ENCODE results near the gene SDCBP2. TPM values are rescaled to one million over a fixed set of nuclear protein-coding genes. Genes with fewer than 3 reads are reported as not detected.
A peak's percentile ranks its signal among the peaks of the same experiment; 100 is the strongest.

The SDCBP2 gene
- total and polyA plus RNA-seq, 5 donors from 2014 or later = 1.2 to 4.3 (median 3.0) TPM

DNA sequence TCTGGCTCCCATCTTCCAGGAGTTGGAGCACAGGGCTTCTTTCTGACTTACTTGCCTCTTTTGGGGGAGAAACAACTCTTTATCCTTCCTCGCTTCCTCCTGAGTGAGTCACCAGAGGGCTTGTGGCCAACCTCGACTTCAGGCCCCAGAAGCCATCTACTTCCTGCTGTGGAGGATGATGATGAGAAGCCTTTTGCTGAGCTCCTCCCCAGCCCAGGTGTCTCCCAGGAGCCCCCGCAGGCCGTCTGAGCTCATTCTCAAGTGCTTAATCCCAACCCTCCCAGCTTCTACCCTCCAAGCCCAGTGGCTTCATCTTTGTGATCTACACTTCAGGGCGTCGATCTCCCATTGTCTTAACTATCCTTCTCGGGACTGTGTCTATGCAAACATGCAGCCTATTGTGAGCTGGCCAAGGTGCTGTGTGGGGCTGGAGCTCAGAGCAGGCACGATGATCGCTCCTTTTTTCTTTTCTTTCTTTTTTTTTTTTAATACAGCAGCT lies 27.9 kb downstream of the SDCBP2 start:
- Mint-ChIP-seq H3K27me3 (no peaks in the 10 kb centered on the region), H3K9me3 (no peaks in the 10 kb centered on the region), H3K4me3 (peak overlapping the region in 2 of 4 donors; percentile 34 to 67), H3K27ac (peak overlapping the region; percentile 42 to 96 (median 92)), H3K36me3 (peaks cover 24% of the 10 kb centered on the region), H3K4me1 (peaks cover 0 to 22% (median 14%) of the 10 kb centered on the region in 4 donors)
- no peaks in the 10 kb centered on the region for H3K9me3 ChIP-seq (ENCODE audit: control insufficient read depth in 2 of 2, low read length in 2 of 2)
- DNase-seq (peak in 2 of 3 donors; percentile 28 to 82), ATAC-seq (ENCODE audit: low read depth in 2 of 2) (peak; percentile 81 to 92)
- peak overlapping the region; percentile 33 for H3K27ac ChIP-seq (ENCODE audit: insufficient read depth, low read length, poor library complexity, severe bottlenecking)
- H3K27me3 ChIP-seq (ENCODE audit: control insufficient read depth, insufficient read depth, low read length) = no peaks in the 10 kb centered on the region
- peaks cover 16% of the 10 kb centered on the region for H3K4me1 ChIP-seq (ENCODE audit: control insufficient read depth, insufficient read depth, low read length, poor library complexity, severe bottlenecking)
- H3K36me3 ChIP-seq (ENCODE audit: control insufficient read depth, insufficient read depth, low read length) = peaks cover 6% of the 10 kb centered on the region
- H3K4me3 ChIP-seq (ENCODE audit: low read depth, low read length) = no peak overlapping the region

DNA sequence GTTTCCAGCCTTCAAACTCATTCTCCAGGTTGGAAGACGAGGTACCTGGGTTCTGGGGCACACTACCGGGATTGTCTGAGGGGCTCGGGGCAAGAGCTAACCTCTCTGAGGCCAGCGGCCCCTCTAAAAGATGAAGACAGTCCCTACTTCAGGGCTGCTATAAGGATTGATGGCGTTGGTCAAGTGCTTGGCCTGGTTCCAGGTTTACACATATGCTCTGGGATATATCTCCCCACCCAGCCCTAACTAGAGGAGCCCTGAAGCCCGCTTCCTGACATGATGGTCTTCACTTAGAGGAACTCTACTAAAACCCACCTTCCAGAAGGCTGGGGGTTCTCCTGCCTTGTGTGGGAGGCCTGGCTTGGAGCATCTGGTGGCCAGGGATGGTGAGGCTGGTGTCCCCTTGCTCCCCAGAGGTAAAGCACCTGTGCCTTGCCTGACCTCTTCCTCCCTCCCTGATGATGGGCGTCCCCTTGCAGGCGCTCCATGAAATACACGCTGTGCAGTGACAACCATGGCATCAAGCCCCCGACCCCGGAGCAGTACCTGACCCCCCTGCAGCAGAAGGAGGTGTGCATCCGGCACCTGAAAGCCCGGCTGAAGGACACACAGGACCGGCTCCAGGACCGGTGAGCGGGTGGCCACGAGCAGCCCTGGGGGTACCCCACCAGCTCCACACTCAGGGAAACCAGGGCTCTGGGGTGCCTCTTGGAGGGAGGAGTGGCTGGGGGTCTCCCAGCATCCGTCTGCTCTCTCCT lies 28.7 kb downstream of the SDCBP2 start:
- H3K27me3 Mint-ChIP-seq = no peaks in the 10 kb centered on the region
- no peaks in the 10 kb centered on the region for H3K9me3 Mint-ChIP-seq
- Histone ChIP-seq H3K27ac (ENCODE audit: insufficient read depth, low read length, poor library complexity, severe bottlenecking) (no peak overlapping the region), H3K4me1 (ENCODE audit: control insufficient read depth, insufficient read depth, low read length, poor library complexity, severe bottlenecking) (peaks cover 16% of the 10 kb centered on the region), H3K4me3 (ENCODE audit: low read depth, low read length) (no peak overlapping the region), H3K36me3 (ENCODE audit: control insufficient read depth, insufficient read depth, low read length) (peaks cover 6% of the 10 kb centered on the region), H3K9me3 (ENCODE audit: control insufficient read depth in 2 of 2, low read length in 2 of 2) (no peaks in the 10 kb centered on the region), H3K27me3 (ENCODE audit: control insufficient read depth, insufficient read depth, low read length) (no peaks in the 10 kb centered on the region)
- H3K27ac Mint-ChIP-seq = peak overlapping the region in 2 of 3 donors; percentile 42 to 96
- ATAC-seq (ENCODE audit: low read depth in 2 of 2) (no peak), DNase-seq (no peak)
- peaks cover 24% of the 10 kb centered on the region for H3K36me3 Mint-ChIP-seq
- peaks cover 0 to 24% (median 14%) of the 10 kb centered on the region in 4 donors for H3K4me1 Mint-ChIP-seq
- no peak overlapping the region for H3K4me3 Mint-ChIP-seq

DNA sequence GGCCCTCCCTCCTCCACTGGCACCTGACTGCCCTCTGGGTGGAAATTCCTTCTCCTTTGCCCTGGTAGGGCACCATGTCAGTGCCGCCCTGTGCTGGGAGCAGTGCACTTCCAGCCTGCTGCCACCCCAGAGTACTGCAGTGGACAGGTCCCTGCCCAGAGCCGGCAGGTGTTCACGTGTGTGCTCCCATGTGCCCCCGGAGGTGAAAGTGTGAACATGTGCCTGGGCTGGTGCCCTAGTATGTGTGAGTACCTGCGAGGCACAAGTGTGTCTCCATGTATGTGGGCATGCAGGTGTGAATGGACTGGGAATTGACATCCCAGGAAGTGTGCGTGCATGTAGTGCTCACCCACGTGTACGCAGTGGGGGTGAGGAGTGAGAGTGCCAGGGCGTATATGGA lies 29.4 kb downstream of the SDCBP2 start:
- no peaks in the 10 kb centered on the region for H3K27me3 ChIP-seq (ENCODE audit: control insufficient read depth, insufficient read depth, low read length)
- peaks cover 6% of the 10 kb centered on the region for H3K36me3 ChIP-seq (ENCODE audit: control insufficient read depth, insufficient read depth, low read length)
- Mint-ChIP-seq H3K36me3 (peaks cover 24% of the 10 kb centered on the region), H3K4me3 (no peak overlapping the region), H3K27ac (peak overlapping the region in 2 of 3 donors; percentile 32 to 75), H3K27me3 (no peaks in the 10 kb centered on the region), H3K9me3 (no peaks in the 10 kb centered on the region), H3K4me1 (peaks cover 0 to 24% (median 14%) of the 10 kb centered on the region in 4 donors)
- peaks cover 16% of the 10 kb centered on the region for H3K4me1 ChIP-seq (ENCODE audit: control insufficient read depth, insufficient read depth, low read length, poor library complexity, severe bottlenecking)
- ATAC-seq (ENCODE audit: low read depth in 2 of 2) (peak in 1 of 2 donors; percentile 25), DNase-seq (peak in 2 of 3 donors; percentile 20 to 55)
- no peak overlapping the region for H3K27ac ChIP-seq (ENCODE audit: insufficient read depth, low read length, poor library complexity, severe bottlenecking)
- H3K9me3 ChIP-seq (ENCODE audit: control insufficient read depth in 2 of 2, low read length in 2 of 2) = no peaks in the 10 kb centered on the region
- no peak overlapping the region for H3K4me3 ChIP-seq (ENCODE audit: low read depth, low read length)

- no peaks in the 10 kb centered on the region for H3K9me3 Mint-ChIP-seq
- H3K4me1 Mint-ChIP-seq = peaks cover 0 to 24% (median 14%) of the 10 kb centered on the region in 4 donors
- Histone ChIP-seq H3K27me3 (ENCODE audit: control insufficient read depth, insufficient read depth, low read length) (no peaks in the 10 kb centered on the region), H3K9me3 (ENCODE audit: control insufficient read depth in 2 of 2, low read length in 2 of 2) (no peaks in the 10 kb centered on the region), H3K4me3 (ENCODE audit: low read depth, low read length) (no peak overlapping the region), H3K36me3 (ENCODE audit: control insufficient read depth, insufficient read depth, low read length) (peaks cover 6% of the 10 kb centered on the region), H3K27ac (ENCODE audit: insufficient read depth, low read length, poor library complexity, severe bottlenecking) (no peak overlapping the region), H3K4me1 (ENCODE audit: control insufficient read depth, insufficient read depth, low read length, poor library complexity, severe bottlenecking) (peaks cover 16% of the 10 kb centered on the region)
- H3K27ac Mint-ChIP-seq = peak overlapping the region in 2 of 3 donors; percentile 32 to 75
- H3K4me3 Mint-ChIP-seq = no peak overlapping the region
- H3K36me3 Mint-ChIP-seq = peaks cover 22% of the 10 kb centered on the region
- no peak for DNase-seq
- no peak for ATAC-seq (ENCODE audit: low read depth in 2 of 2)
- H3K27me3 Mint-ChIP-seq = no peaks in the 10 kb centered on the region
These were observed 29.9 kb downstream of the SDCBP2 start for GRCh38 chr20:1298888-1299511.

GRCh38 chr20:1298166-1298565 lies 30.8 kb downstream of the SDCBP2 start:
- no peak for ATAC-seq (ENCODE audit: low read depth in 2 of 2)
- no peak for DNase-seq
- H3K9me3 ChIP-seq (ENCODE audit: control insufficient read depth in 2 of 2, low read length in 2 of 2) = no peaks in the 10 kb centered on the region
- H3K4me1 ChIP-seq (ENCODE audit: control insufficient read depth, insufficient read depth, low read length, poor library complexity, severe bottlenecking) = peaks cover 16% of the 10 kb centered on the region
- H3K4me3 ChIP-seq (ENCODE audit: low read depth, low read length) = no peak overlapping the region
- no peak overlapping the region for H3K27ac Mint-ChIP-seq
- peaks cover 6% of the 10 kb centered on the region for H3K36me3 ChIP-seq (ENCODE audit: control insufficient read depth, insufficient read depth, low read length)
- H3K27me3 Mint-ChIP-seq = no peaks in the 10 kb centered on the region
- H3K27ac ChIP-seq (ENCODE audit: insufficient read depth, low read length, poor library complexity, severe bottlenecking) = no peak overlapping the region
- H3K36me3 Mint-ChIP-seq = peaks cover 17% of the 10 kb centered on the region
- peaks cover 0 to 24% (median 14%) of the 10 kb centered on the region in 4 donors for H3K4me1 Mint-ChIP-seq
- H3K9me3 Mint-ChIP-seq = no peaks in the 10 kb centered on the region
- H3K4me3 Mint-ChIP-seq = no peak overlapping the region
- H3K27me3 ChIP-seq (ENCODE audit: control insufficient read depth, insufficient read depth, low read length) = no peaks in the 10 kb centered on the region

DNA sequence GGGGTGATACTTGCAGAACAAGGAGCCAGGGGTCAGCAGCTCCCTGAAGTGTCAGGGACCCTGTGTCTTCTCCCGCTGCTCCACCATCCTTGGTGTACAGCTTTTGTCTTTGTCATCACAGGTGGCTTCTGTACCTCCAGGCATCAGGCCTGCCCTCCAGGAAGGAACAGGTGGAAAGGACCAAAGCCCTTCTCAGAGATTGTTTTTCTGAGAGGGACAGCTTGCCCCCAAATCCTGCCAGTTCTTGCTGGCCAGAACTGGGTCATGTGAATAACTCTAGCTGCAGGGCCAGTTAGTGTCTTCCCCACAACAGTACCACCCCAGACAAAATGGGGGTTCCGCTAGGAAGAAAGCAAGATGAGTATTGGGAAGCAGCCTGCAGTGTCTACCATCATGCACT lies 31.5 kb downstream of the SDCBP2 start:
- H3K36me3 ChIP-seq (ENCODE audit: control insufficient read depth, insufficient read depth, low read length) = peaks cover 6% of the 10 kb centered on the region
- Mint-ChIP-seq H3K4me1 (peaks cover 0 to 30% (median 13%) of the 10 kb centered on the region in 4 donors), H3K27ac (no peak overlapping the region), H3K36me3 (peaks cover 17% of the 10 kb centered on the region), H3K9me3 (no peaks in the 10 kb centered on the region), H3K4me3 (no peak overlapping the region), H3K27me3 (no peaks in the 10 kb centered on the region)
- H3K27ac ChIP-seq (ENCODE audit: insufficient read depth, low read length, poor library complexity, severe bottlenecking) = no peak overlapping the region
- H3K4me3 ChIP-seq (ENCODE audit: low read depth, low read length) = no peak overlapping the region
- peaks cover 16% of the 10 kb centered on the region for H3K4me1 ChIP-seq (ENCODE audit: control insufficient read depth, insufficient read depth, low read length, poor library complexity, severe bottlenecking)
- DNase-seq (no peak), ATAC-seq (ENCODE audit: low read depth in 2 of 2) (no peak)
- no peaks in the 10 kb centered on the region for H3K9me3 ChIP-seq (ENCODE audit: control insufficient read depth in 2 of 2, low read length in 2 of 2)
- no peaks in the 10 kb centered on the region for H3K27me3 ChIP-seq (ENCODE audit: control insufficient read depth, insufficient read depth, low read length)

DNA sequence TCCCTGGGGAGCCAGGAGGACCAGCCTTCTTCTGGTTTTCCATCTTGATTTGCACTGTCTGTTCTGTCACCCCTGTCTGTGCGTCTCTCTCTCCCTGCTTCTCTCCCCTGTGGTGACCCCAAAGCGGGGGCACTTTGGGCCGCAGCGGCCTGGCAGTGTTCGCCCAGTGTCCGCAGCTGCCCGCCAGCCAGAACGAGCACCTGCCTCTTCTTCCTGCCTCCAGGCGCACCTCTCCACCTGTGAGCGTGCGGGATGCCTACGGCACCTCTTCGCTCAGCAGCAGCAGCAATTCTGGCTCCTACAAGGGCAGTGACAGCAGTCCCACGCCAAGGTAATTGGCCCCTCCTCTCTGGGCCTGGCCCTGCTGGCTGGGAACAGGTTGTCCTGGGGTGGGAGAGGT lies 32.0 kb downstream of the SDCBP2 start:
- H3K36me3 Mint-ChIP-seq = peaks cover 17% of the 10 kb centered on the region
- ATAC-seq (ENCODE audit: low read depth in 2 of 2) = no peak
- no peak overlapping the region for H3K4me3 Mint-ChIP-seq
- Histone ChIP-seq H3K27ac (ENCODE audit: insufficient read depth, low read length, poor library complexity, severe bottlenecking) (no peak overlapping the region), H3K9me3 (ENCODE audit: control insufficient read depth in 2 of 2, low read length in 2 of 2) (no peaks in the 10 kb centered on the region), H3K4me3 (ENCODE audit: low read depth, low read length) (no peak overlapping the region), H3K4me1 (ENCODE audit: control insufficient read depth, insufficient read depth, low read length, poor library complexity, severe bottlenecking) (peaks cover 16% of the 10 kb centered on the region), H3K27me3 (ENCODE audit: control insufficient read depth, insufficient read depth, low read length) (no peaks in the 10 kb centered on the region), H3K36me3 (ENCODE audit: control insufficient read depth, insufficient read depth, low read length) (peaks cover 6% of the 10 kb centered on the region)
- H3K27me3 Mint-ChIP-seq = no peaks in the 10 kb centered on the region
- H3K9me3 Mint-ChIP-seq = no peaks in the 10 kb centered on the region
- peaks cover 0 to 34% (median 13%) of the 10 kb centered on the region in 4 donors for H3K4me1 Mint-ChIP-seq
- no peak for DNase-seq
- H3K27ac Mint-ChIP-seq = peak overlapping the region in 1 of 3 donors; percentile 42
